ENCODE data around the gene PDE9A.

DNA sequence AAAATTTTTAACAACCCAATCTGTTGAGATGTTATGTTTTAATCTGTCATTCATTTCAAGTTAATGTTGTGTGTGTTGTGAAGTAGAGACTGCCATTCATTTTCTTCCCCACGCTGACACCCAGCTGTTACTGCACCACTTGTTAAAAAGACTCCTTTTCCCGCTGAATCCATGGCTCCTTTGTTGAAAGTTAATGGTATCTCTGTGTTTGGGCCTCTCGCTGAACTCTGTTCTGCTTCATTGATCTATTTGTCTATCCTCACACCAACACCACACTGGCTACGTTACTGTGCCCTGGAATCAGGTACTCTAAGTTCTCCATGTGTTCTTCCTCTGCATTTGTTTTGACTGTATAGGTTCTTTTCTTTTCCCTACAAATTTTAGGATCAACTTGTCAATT lies 58.2 kb downstream of the PDE9A start:
- TF ChIP-seq HDAC2 (IDR thresholded peaks at IDR 0.05): no peak
- TF ChIP-seq POLR2A (IDR thresholded peaks at IDR 0.05; ENCODE audit: low read length): no peak
- TF ChIP-seq, protein P1, sequence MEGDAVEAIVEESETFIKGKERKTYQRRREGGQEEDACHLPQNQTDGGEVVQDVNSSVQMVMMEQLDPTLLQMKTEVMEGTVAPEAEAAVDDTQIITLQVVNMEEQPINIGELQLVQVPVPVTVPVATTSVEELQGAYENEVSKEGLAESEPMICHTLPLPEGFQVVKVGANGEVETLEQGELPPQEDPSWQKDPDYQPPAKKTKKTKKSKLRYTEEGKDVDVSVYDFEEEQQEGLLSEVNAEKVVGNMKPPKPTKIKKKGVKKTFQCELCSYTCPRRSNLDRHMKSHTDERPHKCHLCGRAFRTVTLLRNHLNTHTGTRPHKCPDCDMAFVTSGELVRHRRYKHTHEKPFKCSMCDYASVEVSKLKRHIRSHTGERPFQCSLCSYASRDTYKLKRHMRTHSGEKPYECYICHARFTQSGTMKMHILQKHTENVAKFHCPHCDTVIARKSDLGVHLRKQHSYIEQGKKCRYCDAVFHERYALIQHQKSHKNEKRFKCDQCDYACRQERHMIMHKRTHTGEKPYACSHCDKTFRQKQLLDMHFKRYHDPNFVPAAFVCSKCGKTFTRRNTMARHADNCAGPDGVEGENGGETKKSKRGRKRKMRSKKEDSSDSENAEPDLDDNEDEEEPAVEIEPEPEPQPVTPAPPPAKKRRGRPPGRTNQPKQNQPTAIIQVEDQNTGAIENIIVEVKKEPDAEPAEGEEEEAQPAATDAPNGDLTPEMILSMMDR (IDR thresholded peaks at IDR 0.05): no peak
- no peak for TF ChIP-seq KDM1A (IDR thresholded peaks at IDR 0.05; ENCODE audit: low read depth)
- no peak for TF ChIP-seq RAD21 (conservative IDR thresholded peaks at IDR 0.05 in 1 of 2, IDR thresholded peaks at IDR 0.05 in 1 of 2)

All from A549 (cell line).